GM12865 (cell line): ENCODE results near the gene FRMD4A.
"Not testable (repeated sequence)": the region's sequence is repeated elsewhere in the genome, so short reads cannot be mapped to it uniquely, and the experiment has no call there.

Experiments
- DNase-seq: peaks from one replicate; pipeline ENCODE4 v3.0.0; 2010; ENCODE audit warnings: low read depth
- H3K4me3 ChIP-seq: 2 replicates; pipeline ENCODE4 v1.5.1; 2011; ENCODE audit warnings: mild to moderate bottlenecking, low read depth, low read length, control low read depth
- TF ChIP-seq, protein P1 (sequence below): IDR thresholded peaks from 2 replicates; pipeline ENCODE4 v1.5.1; 2011; ENCODE audit warnings: low read length, control low read depth, low read depth, inconsistent platforms; ENCODE audit not compliant: insufficient read depth; ENCODE audit errors: missing control alignments

Gene FRMD4A

DNA sequence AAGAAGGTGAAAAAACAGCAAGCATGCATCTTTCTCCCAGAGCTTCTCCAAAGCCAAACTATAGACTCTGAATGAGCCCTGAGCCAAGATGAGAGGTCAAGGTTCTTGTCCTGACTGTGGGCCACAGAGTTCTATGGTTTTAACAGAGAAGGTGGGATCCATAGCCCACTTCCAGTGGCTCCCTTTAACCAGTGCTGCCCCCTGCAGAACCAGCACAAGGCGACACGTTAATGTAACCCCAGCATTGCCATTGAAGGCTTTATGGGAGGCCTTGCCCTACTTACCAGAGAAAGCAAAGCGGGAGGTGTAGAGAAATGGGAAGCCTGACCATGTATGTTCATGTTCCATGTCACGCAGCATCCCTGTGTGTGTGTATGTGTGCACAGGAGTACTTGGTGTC, 500.3 kb downstream of the FRMD4A start:
- no peak for DNase-seq
- no peak overlapping the region for H3K4me3 ChIP-seq
- TF ChIP-seq, protein P1, sequence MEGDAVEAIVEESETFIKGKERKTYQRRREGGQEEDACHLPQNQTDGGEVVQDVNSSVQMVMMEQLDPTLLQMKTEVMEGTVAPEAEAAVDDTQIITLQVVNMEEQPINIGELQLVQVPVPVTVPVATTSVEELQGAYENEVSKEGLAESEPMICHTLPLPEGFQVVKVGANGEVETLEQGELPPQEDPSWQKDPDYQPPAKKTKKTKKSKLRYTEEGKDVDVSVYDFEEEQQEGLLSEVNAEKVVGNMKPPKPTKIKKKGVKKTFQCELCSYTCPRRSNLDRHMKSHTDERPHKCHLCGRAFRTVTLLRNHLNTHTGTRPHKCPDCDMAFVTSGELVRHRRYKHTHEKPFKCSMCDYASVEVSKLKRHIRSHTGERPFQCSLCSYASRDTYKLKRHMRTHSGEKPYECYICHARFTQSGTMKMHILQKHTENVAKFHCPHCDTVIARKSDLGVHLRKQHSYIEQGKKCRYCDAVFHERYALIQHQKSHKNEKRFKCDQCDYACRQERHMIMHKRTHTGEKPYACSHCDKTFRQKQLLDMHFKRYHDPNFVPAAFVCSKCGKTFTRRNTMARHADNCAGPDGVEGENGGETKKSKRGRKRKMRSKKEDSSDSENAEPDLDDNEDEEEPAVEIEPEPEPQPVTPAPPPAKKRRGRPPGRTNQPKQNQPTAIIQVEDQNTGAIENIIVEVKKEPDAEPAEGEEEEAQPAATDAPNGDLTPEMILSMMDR, result no peak

DNA sequence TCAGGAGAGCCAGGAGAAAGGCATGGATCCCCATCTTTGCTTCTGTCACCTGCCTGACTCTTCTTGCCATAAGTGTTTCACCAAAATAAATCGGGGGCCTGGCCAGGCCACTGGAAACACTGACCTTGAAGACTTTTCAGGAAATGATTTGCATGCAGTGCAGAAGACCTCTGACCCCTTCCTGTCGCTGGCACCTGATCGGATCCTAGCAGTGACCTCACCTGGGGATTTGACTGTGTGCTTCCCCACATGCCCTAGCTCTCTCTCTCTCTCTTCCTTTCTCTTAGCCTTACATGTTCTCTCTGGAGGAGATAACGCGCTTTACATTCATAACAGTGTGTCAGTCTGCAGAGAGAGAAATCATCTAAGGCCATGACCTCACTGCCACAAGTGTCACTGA, 500.9 kb downstream of the FRMD4A start:
- no peak overlapping the region for H3K4me3 ChIP-seq
- TF ChIP-seq, protein P1, result no peak
- peak; percentile 55 for DNase-seq

DNA sequence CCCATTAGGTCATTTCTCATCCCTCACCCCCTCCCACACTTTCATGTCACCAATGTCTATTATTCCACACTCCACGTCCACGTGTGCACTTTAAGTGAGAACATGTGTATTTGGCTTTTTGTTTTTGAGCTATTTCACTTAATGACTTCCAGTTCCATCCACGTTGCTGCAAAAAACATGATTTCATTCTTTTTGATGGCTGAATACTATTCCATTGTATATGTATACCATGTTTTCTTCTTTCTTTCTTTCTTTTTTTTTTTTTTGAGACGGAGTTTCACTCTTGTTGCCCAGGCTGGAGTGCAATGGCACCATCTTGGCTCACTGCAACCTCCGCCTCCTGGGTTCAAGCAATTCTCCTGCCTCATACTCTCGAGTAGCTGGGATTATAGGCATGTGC, 502.4 kb downstream of the FRMD4A start:
- not testable (repeated sequence) for H3K4me3 ChIP-seq

DNA sequence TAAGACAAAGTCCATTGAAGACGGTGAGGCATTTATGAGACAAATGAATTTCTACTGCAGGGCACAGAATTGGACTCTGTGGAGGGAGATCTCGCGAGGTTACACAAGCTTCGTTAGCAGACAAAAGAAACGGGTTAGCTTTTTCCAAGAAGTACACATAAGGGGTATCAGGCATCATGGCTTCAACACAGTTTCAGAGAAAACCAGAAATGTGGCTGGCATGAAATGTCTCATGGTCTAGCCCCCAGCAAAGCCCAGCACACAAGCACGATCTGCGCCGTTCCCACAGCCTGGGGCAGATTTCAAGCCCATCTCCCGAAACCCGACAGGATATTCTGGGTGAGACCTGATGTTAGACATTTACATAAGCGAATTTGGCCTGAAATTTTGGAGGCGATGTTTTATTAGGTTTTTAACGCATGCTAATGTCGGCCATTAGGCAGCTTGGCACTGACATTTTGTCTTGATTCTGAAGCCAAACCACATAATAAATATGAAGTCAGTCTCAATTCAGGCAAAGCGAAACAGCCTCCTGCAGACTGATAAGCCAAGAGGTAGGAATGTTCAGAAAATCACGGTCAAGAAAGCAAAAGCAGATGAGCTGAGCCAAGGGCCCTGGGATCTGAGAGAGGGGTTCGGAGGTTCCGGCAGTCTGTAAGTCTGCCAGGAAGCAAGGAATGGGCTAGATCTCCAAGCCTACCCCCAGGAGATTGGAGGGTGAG, 503.5 kb downstream of the FRMD4A start:
- TF ChIP-seq, protein P1, result no peak
- H3K4me3 ChIP-seq, result no peak overlapping the region
- DNase-seq, result no peak

More for the DNA sequence above, 502.4 kb downstream of the FRMD4A start:
- DNase-seq, result not testable (repeated sequence)

DNA sequence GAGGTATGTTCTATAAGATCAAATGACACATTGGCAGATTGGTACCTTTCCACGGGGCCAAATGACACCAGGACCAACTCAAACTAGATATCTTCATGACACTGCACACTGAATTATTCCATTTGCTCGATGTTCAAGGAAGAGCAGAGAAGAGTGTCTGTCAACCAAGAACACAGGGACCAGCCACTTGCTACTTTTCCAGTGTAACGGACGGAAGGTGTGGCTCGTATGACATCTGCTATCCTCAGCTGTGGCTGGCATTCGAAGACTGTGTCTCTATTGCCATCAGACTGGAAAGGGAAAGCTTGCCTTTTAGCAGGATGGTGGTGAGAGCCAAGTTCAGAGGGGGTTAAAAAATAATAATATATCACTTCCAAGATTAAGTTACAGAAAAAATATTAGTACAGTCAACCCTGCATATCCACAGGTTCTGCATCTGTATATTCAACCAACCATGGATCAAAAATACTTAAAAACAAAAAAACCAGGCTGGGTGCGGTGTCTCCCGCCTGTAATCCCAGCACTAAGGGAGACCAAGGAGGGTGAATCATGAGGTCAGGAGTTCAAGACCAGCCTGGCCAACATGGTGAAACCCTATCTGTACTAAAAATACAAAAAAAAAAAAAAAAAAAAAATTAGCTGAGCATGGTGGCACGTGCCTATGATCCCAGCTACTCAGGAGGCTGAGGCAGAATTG, 506.9 kb downstream of the FRMD4A start:
- no peak for DNase-seq
- TF ChIP-seq, protein P1, result no peak
- H3K4me3 ChIP-seq, result no peak overlapping the region

DNA sequence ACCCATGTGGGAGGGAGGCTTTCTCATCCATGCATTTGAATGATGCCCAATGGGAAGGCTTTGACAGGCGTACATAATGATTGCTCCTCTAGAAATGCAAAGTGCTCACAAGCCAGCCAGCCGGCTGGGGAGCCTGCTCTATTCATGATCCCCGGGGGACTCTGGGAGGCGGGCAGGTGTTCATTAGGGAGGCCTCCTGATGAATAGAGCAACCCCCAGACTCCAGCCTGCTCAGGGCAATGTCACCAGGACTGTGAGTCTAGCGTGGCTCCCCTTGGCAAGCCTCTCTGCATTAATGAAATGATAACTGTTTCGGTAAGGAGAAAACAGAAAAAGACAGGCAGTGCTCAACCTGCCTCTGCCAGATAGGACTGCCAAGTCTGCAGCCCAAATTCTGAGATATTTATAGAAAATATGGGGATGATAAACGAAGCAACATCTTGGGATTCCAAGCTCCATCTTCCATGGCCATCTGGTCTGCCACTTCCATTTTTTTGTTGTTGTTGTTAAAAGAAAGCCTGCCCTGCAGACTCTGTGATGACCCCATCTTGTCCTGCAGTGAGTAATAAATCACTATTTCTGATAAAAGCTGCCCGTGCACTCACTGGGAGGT, 507.5 kb downstream of the FRMD4A start:
- TF ChIP-seq, protein P1, result no peak
- DNase-seq, result no peak
- H3K4me3 ChIP-seq, result no peak overlapping the region

DNA sequence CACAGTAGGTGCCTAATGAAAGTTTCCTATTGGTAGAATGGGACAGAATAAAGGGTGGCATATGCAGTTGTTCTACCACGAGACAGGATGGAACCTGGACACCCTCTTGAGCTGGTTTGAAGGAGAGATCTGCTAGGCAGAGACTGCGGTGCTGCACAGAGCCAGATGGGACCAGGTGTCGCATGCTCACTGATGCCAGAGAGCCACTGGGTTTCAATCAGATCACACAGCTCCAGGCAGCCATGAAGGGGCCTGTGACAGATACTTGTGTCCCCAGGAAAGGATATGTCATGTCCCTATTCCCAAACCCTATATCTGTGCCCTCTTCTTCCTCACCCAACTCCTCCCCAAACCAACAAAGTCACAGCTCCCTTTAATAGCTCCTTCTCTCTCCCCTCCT, 508.2 kb downstream of the FRMD4A start:
- TF ChIP-seq, protein P1, result no peak
- no peak for DNase-seq
- no peak overlapping the region for H3K4me3 ChIP-seq
